ENCODE results near the gene TUBGCP3. TPM values are rescaled to one million over a fixed set of nuclear protein-coding genes. Genes with fewer than 3 reads are reported as not detected.

TUBGCP3 gene
- total RNA-seq, 2 donors from 2014 or later: 31.0 to 32.9 TPM

DNA sequence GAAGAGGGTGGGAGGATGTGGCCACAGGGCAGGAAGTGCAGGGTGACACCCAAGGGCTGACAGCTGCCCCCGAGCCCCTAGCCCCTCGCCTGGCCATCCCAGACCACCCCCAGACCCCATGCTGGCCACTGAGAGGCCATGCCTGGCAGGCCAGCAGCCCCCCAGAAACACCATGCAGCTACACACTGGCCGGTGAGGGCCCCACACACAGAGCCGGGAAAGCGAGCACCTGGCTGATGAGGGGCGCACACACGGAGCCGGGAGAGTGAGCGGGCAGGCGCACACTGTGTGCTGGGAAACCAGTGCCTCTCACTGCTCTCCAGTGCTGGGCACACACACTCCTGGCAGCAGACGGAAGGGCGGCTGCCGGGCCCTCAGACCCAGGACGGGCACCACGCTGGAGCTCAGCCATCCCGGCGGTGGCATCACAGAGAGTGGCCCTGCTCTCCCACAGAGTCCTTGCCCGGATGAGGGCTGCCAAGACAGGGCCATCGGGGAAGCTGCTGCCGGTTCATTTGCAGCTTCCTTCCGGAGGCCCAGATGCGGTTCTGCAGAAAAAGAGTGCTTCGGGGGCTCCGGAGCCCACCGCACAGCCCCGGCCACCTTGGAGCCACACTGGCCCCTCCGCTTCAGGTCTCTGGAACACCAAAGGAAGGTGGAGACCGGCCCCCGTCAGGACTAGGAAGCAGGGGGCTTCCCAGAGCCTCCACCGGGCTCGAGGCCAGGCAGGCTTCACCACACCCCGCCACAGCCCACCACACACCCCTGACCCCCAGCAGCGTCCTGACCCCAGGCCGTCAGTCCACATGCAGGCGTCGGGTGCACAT, 135.4 kb downstream of the TUBGCP3 start:
- Histone ChIP-seq H3K4me1 (ENCODE audit: control insufficient read depth in 1 of 2, low read depth in 2 of 2) (no peaks in the 10 kb centered on the region), H3K36me3 (no peaks in the 10 kb centered on the region), H3K9me3 (no peaks in the 10 kb centered on the region), H3K27ac (no peak overlapping the region), H3K27me3 (replicated peaks; ENCODE audit: insufficient read depth) (no peaks in the 10 kb centered on the region), H3K4me3 (no peak overlapping the region)
- ATAC-seq (ENCODE audit: insufficient number of reproducible peaks, low FRiP score, low read depth) (no peak), DNase-seq (ENCODE audit: low spot score) (no peak)
- TF ChIP-seq, protein P1, sequence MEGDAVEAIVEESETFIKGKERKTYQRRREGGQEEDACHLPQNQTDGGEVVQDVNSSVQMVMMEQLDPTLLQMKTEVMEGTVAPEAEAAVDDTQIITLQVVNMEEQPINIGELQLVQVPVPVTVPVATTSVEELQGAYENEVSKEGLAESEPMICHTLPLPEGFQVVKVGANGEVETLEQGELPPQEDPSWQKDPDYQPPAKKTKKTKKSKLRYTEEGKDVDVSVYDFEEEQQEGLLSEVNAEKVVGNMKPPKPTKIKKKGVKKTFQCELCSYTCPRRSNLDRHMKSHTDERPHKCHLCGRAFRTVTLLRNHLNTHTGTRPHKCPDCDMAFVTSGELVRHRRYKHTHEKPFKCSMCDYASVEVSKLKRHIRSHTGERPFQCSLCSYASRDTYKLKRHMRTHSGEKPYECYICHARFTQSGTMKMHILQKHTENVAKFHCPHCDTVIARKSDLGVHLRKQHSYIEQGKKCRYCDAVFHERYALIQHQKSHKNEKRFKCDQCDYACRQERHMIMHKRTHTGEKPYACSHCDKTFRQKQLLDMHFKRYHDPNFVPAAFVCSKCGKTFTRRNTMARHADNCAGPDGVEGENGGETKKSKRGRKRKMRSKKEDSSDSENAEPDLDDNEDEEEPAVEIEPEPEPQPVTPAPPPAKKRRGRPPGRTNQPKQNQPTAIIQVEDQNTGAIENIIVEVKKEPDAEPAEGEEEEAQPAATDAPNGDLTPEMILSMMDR (IDR thresholded peaks at IDR 0.05): no peak

DNA sequence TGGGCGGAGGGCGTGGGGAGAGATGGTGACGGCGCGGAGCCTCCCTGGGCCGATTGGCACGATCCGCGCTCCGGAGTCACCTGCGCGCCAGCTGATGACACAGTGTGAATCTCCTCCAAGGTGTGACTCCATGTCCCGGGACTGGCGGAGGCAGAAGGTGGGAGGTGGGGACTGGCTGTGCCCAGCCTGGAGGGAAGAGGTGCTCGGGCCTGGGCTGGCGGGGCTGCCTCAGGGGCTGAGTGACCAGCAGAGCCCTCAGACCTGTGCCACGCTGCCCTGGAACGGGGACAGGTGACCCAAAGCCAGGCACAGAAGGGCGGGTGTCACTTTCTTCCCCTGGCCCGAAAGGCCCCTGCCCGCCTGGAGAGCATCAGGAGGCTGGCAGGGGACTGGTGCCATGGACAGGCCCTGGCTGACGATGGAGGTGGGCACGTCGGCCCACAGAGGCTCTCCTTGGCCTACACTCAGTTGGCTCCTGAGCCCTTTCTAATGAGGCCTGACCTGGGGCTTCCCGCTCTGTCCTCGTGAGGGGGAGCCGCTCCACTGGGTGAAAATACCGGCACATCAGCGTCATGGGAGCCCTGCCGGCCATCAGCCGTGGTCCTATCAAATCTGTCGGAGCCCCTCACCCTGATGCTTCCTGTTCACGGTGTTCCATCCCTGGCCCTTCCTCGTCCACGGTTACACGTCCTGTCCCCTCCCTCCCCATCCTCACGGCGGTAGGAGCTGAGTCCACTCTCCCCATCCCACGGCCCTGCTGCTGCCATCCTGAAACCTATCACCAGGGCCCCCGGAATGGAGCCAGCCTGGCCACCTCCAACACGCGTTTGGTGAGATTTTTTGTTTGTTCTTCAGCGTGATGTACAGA, 136.2 kb downstream of the TUBGCP3 start:
- no peaks in the 10 kb centered on the region for H3K36me3 ChIP-seq
- ATAC-seq (ENCODE audit: insufficient number of reproducible peaks, low FRiP score, low read depth) (no peak), DNase-seq (ENCODE audit: low spot score) (no peak)
- H3K4me1 ChIP-seq (ENCODE audit: control insufficient read depth in 1 of 2, low read depth in 2 of 2): no peaks in the 10 kb centered on the region
- H3K27ac ChIP-seq: no peak overlapping the region
- H3K4me3 ChIP-seq: no peak overlapping the region
- H3K9me3 ChIP-seq: no peaks in the 10 kb centered on the region
- H3K27me3 ChIP-seq (replicated peaks; ENCODE audit: insufficient read depth): no peaks in the 10 kb centered on the region
- TF ChIP-seq, protein P1 (IDR thresholded peaks at IDR 0.05): no peak

DNA sequence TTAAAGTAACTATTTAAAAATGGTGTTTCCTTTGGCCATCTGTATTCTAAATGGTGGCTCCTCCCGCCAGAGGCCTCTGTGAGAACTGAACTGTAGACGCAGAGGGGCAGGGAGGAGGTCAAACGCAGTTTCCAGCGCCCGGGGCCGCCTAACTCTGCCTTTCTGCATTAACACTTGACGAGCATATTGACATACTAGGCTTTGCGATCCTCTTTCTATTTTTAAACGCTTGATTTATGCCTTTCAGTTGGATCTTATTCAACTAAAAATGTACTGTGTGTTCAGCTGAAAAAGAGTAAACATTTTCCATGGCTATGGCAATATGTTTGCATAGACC, 137.1 kb downstream of the TUBGCP3 start:
- no peak for ATAC-seq (ENCODE audit: insufficient number of reproducible peaks, low FRiP score, low read depth)
- no peak for DNase-seq (ENCODE audit: low spot score)
- Histone ChIP-seq H3K36me3 (no peaks in the 10 kb centered on the region), H3K27ac (no peak overlapping the region), H3K27me3 (replicated peaks; ENCODE audit: insufficient read depth) (no peaks in the 10 kb centered on the region), H3K9me3 (no peaks in the 10 kb centered on the region), H3K4me1 (ENCODE audit: control insufficient read depth in 1 of 2, low read depth in 2 of 2) (no peaks in the 10 kb centered on the region), H3K4me3 (no peak overlapping the region)
- TF ChIP-seq, protein P1 (IDR thresholded peaks at IDR 0.05): no peak

DNA sequence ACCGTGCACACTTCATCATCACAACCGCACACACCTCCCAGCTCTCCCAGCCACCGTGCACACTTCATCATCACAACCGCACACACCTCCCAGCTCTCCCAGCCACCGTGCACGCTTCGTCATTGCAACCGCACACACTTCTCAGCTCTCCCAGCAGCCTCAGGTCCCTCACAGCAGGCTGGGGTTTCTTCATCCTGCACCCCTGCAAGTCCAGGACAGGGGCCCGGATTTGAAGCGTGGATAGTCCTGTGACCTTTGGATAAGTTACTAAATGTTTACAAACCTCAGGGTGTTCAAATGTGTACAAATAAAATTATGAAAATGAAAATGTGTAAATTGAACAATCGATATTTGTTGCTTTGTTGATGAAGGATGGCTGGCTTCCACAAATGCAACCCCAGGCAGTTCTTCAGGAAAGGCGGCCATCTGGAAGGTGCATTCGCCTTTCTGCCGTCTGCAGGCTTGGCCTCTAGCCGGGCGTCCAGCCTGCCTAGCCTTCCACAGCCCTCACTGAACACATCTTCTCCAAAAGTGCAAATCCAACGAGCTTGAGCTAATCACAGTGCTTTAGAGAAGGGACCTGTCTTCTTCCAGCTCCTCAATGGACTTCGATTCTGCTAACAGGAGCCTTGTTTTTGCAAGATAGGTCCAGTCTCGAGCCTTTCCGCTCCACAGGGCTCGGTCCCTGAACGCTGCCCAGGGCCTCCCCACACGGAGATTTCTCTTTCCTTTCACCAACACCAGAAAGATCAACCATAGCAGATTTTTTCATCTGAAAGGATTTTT, 137.6 kb downstream of the TUBGCP3 start:
- H3K4me3 ChIP-seq: no peak overlapping the region
- TF ChIP-seq, protein P1 (IDR thresholded peaks at IDR 0.05): no peak
- H3K36me3 ChIP-seq: no peaks in the 10 kb centered on the region
- no peak overlapping the region for H3K27ac ChIP-seq
- no peak for DNase-seq (ENCODE audit: low spot score)
- no peaks in the 10 kb centered on the region for H3K9me3 ChIP-seq
- no peaks in the 10 kb centered on the region for H3K4me1 ChIP-seq (ENCODE audit: control insufficient read depth in 1 of 2, low read depth in 2 of 2)
- H3K27me3 ChIP-seq (replicated peaks; ENCODE audit: insufficient read depth): no peaks in the 10 kb centered on the region
- no peak for ATAC-seq (ENCODE audit: insufficient number of reproducible peaks, low FRiP score, low read depth)

DNA sequence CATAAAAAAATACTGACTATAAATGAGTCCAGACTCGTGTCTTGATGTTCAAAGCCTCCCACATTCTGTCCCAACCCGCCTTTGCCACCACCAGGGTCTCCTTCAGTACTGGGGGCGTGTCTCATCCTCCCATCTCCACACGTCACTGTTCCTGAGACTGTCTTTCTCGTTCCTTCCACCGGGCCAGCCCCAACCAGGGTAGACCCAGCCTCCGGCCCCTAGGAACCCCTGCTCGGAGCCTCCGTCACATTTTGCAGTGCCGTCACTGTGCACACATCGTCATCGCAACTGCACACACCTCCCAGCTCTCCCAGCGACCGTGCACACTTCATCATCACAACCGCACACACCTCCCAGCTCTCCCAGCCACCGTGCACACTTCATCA, 138.4 kb downstream of the TUBGCP3 start:
- TF ChIP-seq, protein P1 (IDR thresholded peaks at IDR 0.05): no peak
- no peak for ATAC-seq (ENCODE audit: insufficient number of reproducible peaks, low FRiP score, low read depth)
- H3K4me1 ChIP-seq (ENCODE audit: control insufficient read depth in 1 of 2, low read depth in 2 of 2): no peaks in the 10 kb centered on the region
- no peak for DNase-seq (ENCODE audit: low spot score)
- H3K27ac ChIP-seq: no peak overlapping the region
- no peaks in the 10 kb centered on the region for H3K36me3 ChIP-seq
- no peaks in the 10 kb centered on the region for H3K27me3 ChIP-seq (replicated peaks; ENCODE audit: insufficient read depth)
- H3K4me3 ChIP-seq: no peak overlapping the region
- no peaks in the 10 kb centered on the region for H3K9me3 ChIP-seq
